ENCODE measurements around the gene ZBTB45. TPM values are rescaled to one million over a fixed set of nuclear protein-coding genes. Genes with fewer than 3 reads are reported as not detected.

ZBTB45 gene
- total and polyA plus RNA-seq, 9 of the 15 experiments (the other 6 are each of a cell fraction or from before 2014, with no cell fraction given) = 0.08 to 16.1 (median 1.8) TPM

GRCh38 chr19:58475714-58476497, 43.7 kb downstream of the ZBTB45 start, which contains the start of gene ZNF446 (continued):
- TF ChIP-seq, protein P1, sequence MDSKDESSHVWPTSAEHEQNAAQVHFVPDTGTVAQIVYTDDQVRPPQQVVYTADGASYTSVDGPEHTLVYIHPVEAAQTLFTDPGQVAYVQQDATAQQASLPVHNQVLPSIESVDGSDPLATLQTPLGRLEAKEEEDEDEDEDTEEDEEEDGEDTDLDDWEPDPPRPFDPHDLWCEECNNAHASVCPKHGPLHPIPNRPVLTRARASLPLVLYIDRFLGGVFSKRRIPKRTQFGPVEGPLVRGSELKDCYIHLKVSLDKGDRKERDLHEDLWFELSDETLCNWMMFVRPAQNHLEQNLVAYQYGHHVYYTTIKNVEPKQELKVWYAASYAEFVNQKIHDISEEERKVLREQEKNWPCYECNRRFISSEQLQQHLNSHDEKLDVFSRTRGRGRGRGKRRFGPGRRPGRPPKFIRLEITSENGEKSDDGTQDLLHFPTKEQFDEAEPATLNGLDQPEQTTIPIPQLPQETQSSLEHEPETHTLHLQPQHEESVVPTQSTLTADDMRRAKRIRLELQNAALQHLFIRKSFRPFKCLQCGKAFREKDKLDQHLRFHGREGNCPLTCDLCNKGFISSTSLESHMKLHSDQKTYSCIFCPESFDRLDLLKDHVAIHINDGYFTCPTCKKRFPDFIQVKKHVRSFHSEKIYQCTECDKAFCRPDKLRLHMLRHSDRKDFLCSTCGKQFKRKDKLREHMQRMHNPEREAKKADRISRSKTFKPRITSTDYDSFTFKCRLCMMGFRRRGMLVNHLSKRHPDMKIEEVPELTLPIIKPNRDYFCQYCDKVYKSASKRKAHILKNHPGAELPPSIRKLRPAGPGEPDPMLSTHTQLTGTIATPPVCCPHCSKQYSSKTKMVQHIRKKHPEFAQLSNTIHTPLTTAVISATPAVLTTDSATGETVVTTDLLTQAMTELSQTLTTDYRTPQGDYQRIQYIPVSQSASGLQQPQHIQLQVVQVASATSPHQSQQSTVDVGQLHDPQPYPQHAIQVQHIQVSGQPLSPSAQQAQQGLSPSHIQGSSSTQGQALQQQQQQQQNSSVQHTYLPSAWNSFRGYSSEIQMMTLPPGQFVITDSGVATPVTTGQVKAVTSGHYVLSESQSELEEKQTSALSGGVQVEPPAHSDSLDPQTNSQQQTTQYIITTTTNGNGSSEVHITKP (IDR thresholded peaks at IDR 0.05; ENCODE audit: partially characterized antibody) = peak; percentile 87
- TF ChIP-seq GABPB1 (CRISPR knock-in tag; IDR thresholded peaks at IDR 0.05) (peak; percentile 91), NFATC3 (IDR thresholded peaks at IDR 0.05) (no peak), FIP1L1 (IDR thresholded peaks at IDR 0.05; ENCODE audit: low read depth, low read length, poor library complexity, severe bottlenecking) (peak; percentile 97), RFX1 (IDR thresholded peaks at IDR 0.05) (peak; percentile 96), FOXO4 (CRISPR knock-in tag; IDR thresholded peaks at IDR 0.05) (no peak; the same call in 1 of the 2 replicates), ZNF121 (CRISPR knock-in tag; conservative IDR thresholded peaks at IDR 0.05) (no peak), JUNB (CRISPR knock-in tag; conservative IDR thresholded peaks at IDR 0.05) (no peak), ARID4B (CRISPR knock-in tag; IDR thresholded peaks at IDR 0.05) (peak; percentile 84), BRD4 (IDR thresholded peaks at IDR 0.05) (no peak), ATF1 (CRISPR knock-in tag; IDR thresholded peaks at IDR 0.05) (peak; percentile 46; the same call in 1 of the 2 replicates), ATF1 (tag; IDR thresholded peaks at IDR 0.05) (peak; percentile 95)
- TF ChIP-seq, protein P2, sequence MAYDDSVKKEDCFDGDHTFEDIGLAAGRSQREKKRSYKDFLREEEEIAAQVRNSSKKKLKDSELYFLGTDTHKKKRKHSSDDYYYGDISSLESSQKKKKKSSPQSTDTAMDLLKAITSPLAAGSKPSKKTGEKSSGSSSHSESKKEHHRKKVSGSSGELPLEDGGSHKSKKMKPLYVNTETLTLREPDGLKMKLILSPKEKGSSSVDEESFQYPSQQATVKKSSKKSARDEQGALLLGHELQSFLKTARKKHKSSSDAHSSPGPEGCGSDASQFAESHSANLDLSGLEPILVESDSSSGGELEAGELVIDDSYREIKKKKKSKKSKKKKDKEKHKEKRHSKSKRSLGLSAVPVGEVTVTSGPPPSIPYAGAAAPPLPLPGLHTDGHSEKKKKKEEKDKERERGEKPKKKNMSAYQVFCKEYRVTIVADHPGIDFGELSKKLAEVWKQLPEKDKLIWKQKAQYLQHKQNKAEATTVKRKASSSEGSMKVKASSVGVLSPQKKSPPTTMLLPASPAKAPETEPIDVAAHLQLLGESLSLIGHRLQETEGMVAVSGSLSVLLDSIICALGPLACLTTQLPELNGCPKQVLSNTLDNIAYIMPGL (CRISPR knock-in tag; IDR thresholded peaks at IDR 0.05) = 0 out of 2 replicates have a peak, but pooled peaks have one; percentile 63

Measured in K562 (cell line).